ENCODE results near the gene RFT1. TPM values are rescaled to one million over a fixed set of nuclear protein-coding genes. Genes with fewer than 3 reads are reported as not detected.

The RFT1 gene
- total RNA-seq, 4 donors from 2014 or later: 13.1 to 38.2 (median 16.5) TPM

- no peak overlapping the region for H3K4me3 ChIP-seq
- DNase-seq: no peak
- H3K36me3 ChIP-seq: no peaks in the 10 kb centered on the region
- H3K9me3 ChIP-seq: no peaks in the 10 kb centered on the region
- TF ChIP-seq POLR2A (IDR thresholded peaks at IDR 0.05) (no peak), CTCF (IDR thresholded peaks at IDR 0.05) (no peak)
- no peak overlapping the region for H3K27ac ChIP-seq
- H3K4me1 ChIP-seq: no peaks in the 10 kb centered on the region
- H3K27me3 ChIP-seq: no peaks in the 10 kb centered on the region
- intact Hi-C loops (cut with DNase I; ENCODE audit: low total_unique reads): no loop called here
These were observed 38.0 kb downstream of the RFT1 start for GRCh38 chr3:53092216-53092615.

GRCh38 chr3:53091011-53091410, 39.2 kb downstream of the RFT1 start:
- Histone ChIP-seq H3K4me1 (no peaks in the 10 kb centered on the region), H3K27me3 (no peaks in the 10 kb centered on the region), H3K36me3 (no peaks in the 10 kb centered on the region), H3K9me3 (no peaks in the 10 kb centered on the region), H3K27ac (no peak overlapping the region), H3K4me3 (no peak overlapping the region)
- DNase-seq: no peak
- no peak for TF ChIP-seq POLR2A (IDR thresholded peaks at IDR 0.05)
- no peak for TF ChIP-seq CTCF (IDR thresholded peaks at IDR 0.05)
- intact Hi-C loops (cut with DNase I; ENCODE audit: low total_unique reads): no loop called here

- no peak overlapping the region for H3K4me3 ChIP-seq
- no peaks in the 10 kb centered on the region for H3K9me3 ChIP-seq
- no peaks in the 10 kb centered on the region for H3K27me3 ChIP-seq
- no peak overlapping the region for H3K27ac ChIP-seq
- DNase-seq: no peak
- H3K4me1 ChIP-seq: no peaks in the 10 kb centered on the region
- no peaks in the 10 kb centered on the region for H3K36me3 ChIP-seq
- intact Hi-C loops (cut with DNase I; ENCODE audit: low total_unique reads): no loop called here
- TF ChIP-seq CTCF (IDR thresholded peaks at IDR 0.05): no peak
- TF ChIP-seq POLR2A (IDR thresholded peaks at IDR 0.05): no peak
These were observed 40.7 kb downstream of the RFT1 start for GRCh38 chr3:53089511-53089910.

- no peak overlapping the region for H3K4me3 ChIP-seq
- DNase-seq: no peak
- no peaks in the 10 kb centered on the region for H3K4me1 ChIP-seq
- no peaks in the 10 kb centered on the region for H3K9me3 ChIP-seq
- H3K27me3 ChIP-seq: no peaks in the 10 kb centered on the region
- H3K36me3 ChIP-seq: no peaks in the 10 kb centered on the region
- intact Hi-C loops (cut with DNase I; ENCODE audit: low total_unique reads): no loop called here
- TF ChIP-seq CTCF (IDR thresholded peaks at IDR 0.05): no peak
- no peak for TF ChIP-seq POLR2A (IDR thresholded peaks at IDR 0.05)
- H3K27ac ChIP-seq: no peak overlapping the region
These were observed 44.8 kb downstream of the RFT1 start for GRCh38 chr3:53085476-53085875.

- DNase-seq: no peak
- H3K27ac ChIP-seq: no peak overlapping the region
- TF ChIP-seq POLR2A (IDR thresholded peaks at IDR 0.05): no peak
- no peak for TF ChIP-seq CTCF (IDR thresholded peaks at IDR 0.05)
- H3K4me1 ChIP-seq: no peaks in the 10 kb centered on the region
- no peak overlapping the region for H3K4me3 ChIP-seq
- intact Hi-C loops (cut with DNase I; ENCODE audit: low total_unique reads): no loop called here
- H3K36me3 ChIP-seq: no peaks in the 10 kb centered on the region
- no peaks in the 10 kb centered on the region for H3K27me3 ChIP-seq
- no peaks in the 10 kb centered on the region for H3K9me3 ChIP-seq
These were observed 45.8 kb downstream of the RFT1 start for GRCh38 chr3:53084310-53085001.

Measured in uterus (tissue), 4 donors.